Measurements from ENCODE around the gene EFCC1.
A peak's percentile ranks its signal among the peaks of the same experiment; 100 is the strongest.

Gene EFCC1

GRCh38 chr3:129015388-129016105 is 14.4 kb downstream of the EFCC1 start:
- DNase-seq = peak; percentile 58

- DNase-seq = peak; percentile 73
Observed at GRCh38 chr3:129016356-129016719, 15.2 kb downstream of the EFCC1 start.

GRCh38 chr3:129016720-129017483 is 15.8 kb downstream of the EFCC1 start:
- peak; percentile 69 for DNase-seq

GRCh38 chr3:129017484-129017899 is 16.4 kb downstream of the EFCC1 start:
- DNase-seq = no peak

- no peak for DNase-seq
Observed at GRCh38 chr3:129018271-129018670, 17.2 kb downstream of the EFCC1 start.

- no peak for DNase-seq
Observed at GRCh38 chr3:129018751-129019150, 17.6 kb downstream of the EFCC1 start.

GRCh38 chr3:129019266-129019665 is 18.2 kb downstream of the EFCC1 start:
- DNase-seq = no peak

GRCh38 chr3:129020691-129021090 is 19.6 kb downstream of the EFCC1 start:
- DNase-seq = no peak

GRCh38 chr3:129021140-129021551 is 20.0 kb downstream of the EFCC1 start:
- DNase-seq = no peak

- no peak for DNase-seq
Observed at GRCh38 chr3:129022114-129023007, 21.3 kb downstream of the EFCC1 start.

GRCh38 chr3:129023008-129023358 is 21.9 kb downstream of the EFCC1 start:
- DNase-seq = no peak

- DNase-seq = no peak
Observed at GRCh38 chr3:129023909-129024308, 22.8 kb downstream of the EFCC1 start.

- DNase-seq = no peak
Observed at GRCh38 chr3:129025108-129025507, 24.0 kb downstream of the EFCC1 start.

- no peak for DNase-seq
Observed at GRCh38 chr3:129025691-129026435, 24.8 kb downstream of the EFCC1 start.

GRCh38 chr3:129026728-129027543 is 25.8 kb downstream of the EFCC1 start:
- DNase-seq = peak; percentile 94

GRCh38 chr3:129027544-129027880 is 26.4 kb downstream of the EFCC1 start:
- no peak for DNase-seq

- no peak for DNase-seq
Observed at GRCh38 chr3:129028866-129029265, 27.8 kb downstream of the EFCC1 start.

- DNase-seq = no peak
Observed at GRCh38 chr3:129030611-129031010, 29.5 kb downstream of the EFCC1 start.

GRCh38 chr3:129031476-129032215 is 30.5 kb downstream of the EFCC1 start:
- DNase-seq = no peak

- no peak for DNase-seq
Observed at GRCh38 chr3:129032716-129033115, 31.6 kb downstream of the EFCC1 start.

- DNase-seq = no peak
Observed at GRCh38 chr3:129033151-129033550, 32.0 kb downstream of the EFCC1 start.

Data from CD4-positive, alpha-beta T cell treated with Interleukin-12 subunit alpha and Interleukin-12 subunit beta, for 1 hour (primary cell).